Caco-2 (cell line): Measurements from ENCODE around the gene RHOBTB1. TPM values are rescaled to one million over a fixed set of nuclear protein-coding genes. Genes with fewer than 3 reads are reported as not detected.

Source experiments
- BruUV-seq: library from RNA; stranded (reverse); fragments of 400-500 nt; replicated peaks from 2 replicates; lab custom pipeline; 2021; lab: Mats Ljungman, UMichigan
- CTCF ChIA-PET: fragments of 300-600 bp; sonication (Branson Sonifier 250); formaldehyde crosslinking; loops from one replicate; lab custom pipeline; 2022; ENCODE audit warnings: antibody characterized with exemption; lab: Charles Lee
- POLR2A ChIA-PET: fragments of 300-600 bp; sonication (Branson Sonifier 250); formaldehyde crosslinking; loops from one replicate; lab custom pipeline; 2022; ENCODE audit warnings: antibody characterized with exemption; lab: Charles Lee
- DNase-seq, 2 experiments: peaks; one replicate each; pipeline versions ENCODE4 v3.0.0 to v3.0.0-alpha.2; 2020 to 2022
- H3K27me3 ChIP-seq: replicated peaks from 2 replicates; pipeline ENCODE4 v1.6.0; 2011; ENCODE audit warnings: low read length; ENCODE audit not compliant: control insufficient read depth, insufficient read depth
- H3K36me3 ChIP-seq: 2 replicates; pipeline ENCODE4 v1.5.1; 2011; ENCODE audit warnings: low read length; ENCODE audit not compliant: control insufficient read depth, insufficient read depth
- H3K4me1 ChIP-seq: fragments of 250-450 bp; sonication (Bioruptor Pico); 2 replicates; pipeline ENCODE4 v1.5.1; 2020; ENCODE audit warnings: mild to moderate bottlenecking
- H3K4me3 ChIP-seq: 2 replicates; pipeline ENCODE4 v1.5.1; 2011; ENCODE audit warnings: low read depth, mild to moderate bottlenecking, control low read depth, low read length
- H3K9me3 ChIP-seq: fragments of 250-450 bp; sonication (Bioruptor Pico); 2 replicates; pipeline ENCODE4 v1.5.1; 2020; ENCODE audit warnings: mild to moderate bottlenecking, moderate library complexity
- H3K27ac Mint-ChIP-seq: one replicate; pipeline ENCODE4 v1.8.0; 2022; ENCODE audit warnings: mixed read lengths; ENCODE audit not compliant: unreplicated experiment
- H3K27me3 Mint-ChIP-seq: one replicate; pipeline ENCODE4 v1.8.0; 2022; ENCODE audit warnings: mixed read lengths; ENCODE audit not compliant: insufficient read depth, unreplicated experiment
- H3K36me3 Mint-ChIP-seq: one replicate; pipeline ENCODE4 v1.8.0; 2022; ENCODE audit warnings: mild to moderate bottlenecking, mixed read lengths; ENCODE audit not compliant: insufficient read depth, unreplicated experiment
- H3K4me1 Mint-ChIP-seq: one replicate; pipeline ENCODE4 v1.8.0; 2022; ENCODE audit warnings: low read depth, mixed read lengths; ENCODE audit not compliant: unreplicated experiment
- H3K4me3 Mint-ChIP-seq: one replicate; pipeline ENCODE4 v1.8.0; 2022; ENCODE audit warnings: mild to moderate bottlenecking, moderate library complexity, mixed read lengths; ENCODE audit not compliant: unreplicated experiment
- H3K9me3 Mint-ChIP-seq: one replicate; pipeline ENCODE4 v1.8.0; 2022; ENCODE audit warnings: mixed read lengths; ENCODE audit not compliant: unreplicated experiment
- CTCF ChIP-seq, 2 experiments: fragments of 200-600 bp in 1 of 2; IDR thresholded peaks; 1 replicate in 1 of 2; 2 replicates in 1 of 2; pipeline versions ENCODE4 v1.5.1 to v1.8.0; 2011 to 2022; ENCODE audit warnings: antibody characterized with exemption in 1 of 2, control low read depth in 1 of 2, inconsistent platforms in 1 of 2, low read depth in 1 of 2, low read length in 1 of 2, mild to moderate bottlenecking in 1 of 2, moderate library complexity in 1 of 2; ENCODE audit not compliant: insufficient read depth in 1 of 2, severe bottlenecking in 1 of 2, unreplicated experiment in 1 of 2
- intact Hi-C: fragments of 100-400 bp; cut with micrococcal nuclease; formaldehyde crosslinking; loops from one replicate; pipeline ENCODE4 v1.10.0; 2022; ENCODE audit not compliant: unreplicated experiment
- total RNA-seq: library from RNA; stranded (reverse); gene quantifications from 2 replicates; pipeline ENCODE4 v1.2.3, GENCODE V29; 2022

RHOBTB1 gene
- total RNA-seq, 1 experiment from 2014 or later: 19.9 TPM

- Mint-ChIP-seq H3K27ac (no peak overlapping the region), H3K4me1 (peaks cover 7% of the 10 kb centered on the region), H3K27me3 (peaks cover 1% of the 10 kb centered on the region), H3K36me3 (no peaks in the 10 kb centered on the region), H3K4me3 (no peak overlapping the region), H3K9me3 (no peaks in the 10 kb centered on the region)
- Histone ChIP-seq H3K4me3 (no peak overlapping the region), H3K4me1 (peaks cover 6% of the 10 kb centered on the region; the same call in 1 of the 2 replicates), H3K27me3 (no peaks in the 10 kb centered on the region), H3K9me3 (no peaks in the 10 kb centered on the region), H3K36me3 (no peaks in the 10 kb centered on the region)
- no TSS peak for BruUV-seq
- DNase-seq: no peak
- CTCF ChIA-PET: no interaction called here
- intact Hi-C loops: no loop called here
- TF ChIP-seq CTCF (IDR thresholded peaks at IDR 0.05; ENCODE audit: insufficient read depth in 1 of 2, low read depth in 1 of 2, low read length in 1 of 2, severe bottlenecking in 1 of 2, unreplicated experiment in 1 of 2): no peak
- POLR2A ChIA-PET: no interaction called here
Observed at GRCh38 chr10:60953420-60953819, 9.4 kb upstream of the RHOBTB1 start.

GRCh38 chr10:60952846-60953220 is 8.8 kb upstream of the RHOBTB1 start:
- H3K27me3 Mint-ChIP-seq: peaks cover 5% of the 10 kb centered on the region
- no peak overlapping the region for H3K4me3 Mint-ChIP-seq
- no peaks in the 10 kb centered on the region for H3K36me3 Mint-ChIP-seq
- Histone ChIP-seq H3K4me1 (peaks cover 6% of the 10 kb centered on the region; the same call in 1 of the 2 replicates), H3K27me3 (no peaks in the 10 kb centered on the region), H3K9me3 (no peaks in the 10 kb centered on the region), H3K4me3 (no peak overlapping the region), H3K36me3 (no peaks in the 10 kb centered on the region)
- H3K4me1 Mint-ChIP-seq: peaks cover 7% of the 10 kb centered on the region
- ChIA-PET CTCF (no interaction called here), POLR2A (no interaction called here)
- H3K27ac Mint-ChIP-seq: no peak overlapping the region
- TF ChIP-seq CTCF (IDR thresholded peaks at IDR 0.05; ENCODE audit: insufficient read depth in 1 of 2, low read depth in 1 of 2, low read length in 1 of 2, severe bottlenecking in 1 of 2, unreplicated experiment in 1 of 2): no peak
- no peak for DNase-seq
- no peaks in the 10 kb centered on the region for H3K9me3 Mint-ChIP-seq
- BruUV-seq: no TSS peak
- intact Hi-C loops: no loop called here

DNA sequence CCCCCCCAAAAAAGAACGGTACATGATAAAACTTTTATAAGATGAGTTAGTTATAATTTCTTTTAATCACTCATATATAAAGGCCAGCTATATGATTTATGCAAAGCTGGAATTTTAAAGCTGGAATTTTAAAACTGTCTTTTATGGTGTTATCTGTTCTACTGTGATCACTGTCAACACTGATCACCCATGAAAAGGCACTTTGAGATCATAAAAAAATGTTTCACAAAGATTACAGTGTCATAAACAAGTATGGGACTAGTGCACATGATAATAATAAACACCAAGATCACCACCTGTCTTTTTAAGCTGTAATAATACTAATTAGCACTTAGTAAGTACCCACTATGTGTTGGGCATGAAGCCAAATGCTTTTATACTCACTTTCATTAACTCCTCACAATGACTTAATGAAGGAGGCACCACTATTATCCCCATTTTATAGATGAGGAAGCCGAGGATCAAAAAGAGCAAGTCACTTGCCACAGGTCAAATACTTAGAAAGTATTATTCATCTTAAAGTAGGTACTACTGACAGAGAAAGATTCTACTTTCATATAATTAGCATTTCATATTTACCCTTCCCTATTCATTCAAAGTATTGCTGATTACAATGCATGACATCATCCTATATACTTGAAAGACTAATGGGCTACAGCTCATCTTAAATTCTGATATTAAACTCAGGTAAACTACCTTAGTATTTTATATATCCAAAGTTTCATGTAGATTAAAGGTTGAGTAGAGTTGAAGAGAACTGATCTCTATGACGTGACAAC is 8.3 kb upstream of the RHOBTB1 start:
- no TSS peak for BruUV-seq
- H3K36me3 ChIP-seq: no peaks in the 10 kb centered on the region
- intact Hi-C loops: no loop called here
- H3K27me3 ChIP-seq: no peaks in the 10 kb centered on the region
- Mint-ChIP-seq H3K36me3 (no peaks in the 10 kb centered on the region), H3K27me3 (peaks cover 7% of the 10 kb centered on the region), H3K9me3 (no peaks in the 10 kb centered on the region), H3K27ac (no peak overlapping the region), H3K4me3 (no peak overlapping the region), H3K4me1 (peaks cover 7% of the 10 kb centered on the region)
- TF ChIP-seq CTCF (IDR thresholded peaks at IDR 0.05; ENCODE audit: insufficient read depth in 1 of 2, low read depth in 1 of 2, low read length in 1 of 2, severe bottlenecking in 1 of 2, unreplicated experiment in 1 of 2): no peak
- ChIA-PET POLR2A (no interaction called here), CTCF (no interaction called here)
- no peak overlapping the region for H3K4me3 ChIP-seq
- H3K4me1 ChIP-seq: peaks cover 6% of the 10 kb centered on the region; the same call in 1 of the 2 replicates
- H3K9me3 ChIP-seq: no peaks in the 10 kb centered on the region
- DNase-seq: no peak
